GM12892 (cell line): ENCODE data around the gene ARHGAP15.

Experiments used
- POLR2A ChIP-seq: IDR thresholded peaks from 2 replicates; pipeline ENCODE4 v1.6.1; 2011; ENCODE audit warnings: low read depth, low read length, control low read depth
- POLR2AphosphoS5 ChIP-seq: IDR thresholded peaks from 2 replicates; pipeline ENCODE4 v1.6.1; 2011; ENCODE audit warnings: low read depth, low read length, control low read depth
- TAF1 ChIP-seq: IDR thresholded peaks from 2 replicates; pipeline ENCODE4 v1.6.1; 2011; ENCODE audit warnings: low read depth, mild to moderate bottlenecking, control low read depth, low read length, borderline replicate concordance

GRCh38 chr2:143148757-143149156 lies 19.5 kb downstream of the ARHGAP15 start:
- TF ChIP-seq POLR2A = no peak
- no peak for TF ChIP-seq POLR2AphosphoS5
- no peak for TF ChIP-seq TAF1
